Activated CD4-positive, alpha-beta T cell treated with anti-CD3 and anti-CD28 coated beads for 36 hours (primary cell): ENCODE data around the gene LYSMD3. TPM values are rescaled to one million over a fixed set of nuclear protein-coding genes. Genes with fewer than 3 reads are reported as not detected.

ENCODE experiments used
- ATAC-seq: fragments of 200-7000 bp; cut with Tn5 transposase; one replicate; pipeline ENCODE4 v1.10.0; 2021; ENCODE audit warnings: mild to moderate bottlenecking, moderate library complexity
- CTCF ChIA-PET: fragments of 350-600 bp; sonication (Branson Sonifier 250); formaldehyde crosslinking; loops from one replicate; lab custom pipeline; 2021; ENCODE audit warnings: antibody characterized with exemption; lab: Charles Lee
- POLR2A ChIA-PET: fragments of 350-600 bp; sonication (Branson Sonifier 250); formaldehyde crosslinking; loops from one replicate; lab custom pipeline; 2021; ENCODE audit warnings: antibody characterized with exemption, inconsistent platforms; lab: Charles Lee
- DNase-seq: peaks from one replicate; pipeline ENCODE4 v3.0.0-alpha.2; 2020
- H3K27ac Mint-ChIP-seq: one replicate; pipeline ENCODE4 v1.8.0; 2021; ENCODE audit warnings: mixed read lengths
- H3K27me3 Mint-ChIP-seq: one replicate; pipeline ENCODE4 v1.8.0; 2021; ENCODE audit warnings: mixed read lengths
- H3K36me3 Mint-ChIP-seq: one replicate; pipeline ENCODE4 v1.8.0; 2021; ENCODE audit warnings: low read depth, mixed read lengths
- H3K4me1 Mint-ChIP-seq: one replicate; pipeline ENCODE4 v1.8.0; 2021; ENCODE audit warnings: mixed read lengths
- H3K4me3 Mint-ChIP-seq: one replicate; pipeline ENCODE4 v1.8.0; 2021; ENCODE audit warnings: mild to moderate bottlenecking, moderate library complexity, mixed read lengths
- H3K9me3 Mint-ChIP-seq: one replicate; pipeline ENCODE4 v1.8.0; 2021; ENCODE audit warnings: low read depth, mixed read lengths
- intact Hi-C, 2 experiments: fragments of 100-400 bp; cut with DNase I in 1 of 2; cut with micrococcal nuclease in 1 of 2; formaldehyde crosslinking; loops; one replicate each; pipeline versions ENCODE4 v1.14.2 to v1.15.1; 2022 to 2024; cut with DNase I, micrococcal nuclease
- total RNA-seq, 2 experiments: library from RNA; stranded (reverse); gene quantifications; one replicate each; pipeline ENCODE4 v1.2.3, GENCODE V29; 2021

LYSMD3 gene
- total RNA-seq, 2 experiments from 2014 or later, result 11.6 to 12.5 TPM

GRCh38 chr5:90479611-90480385 lies 49.6 kb downstream of the LYSMD3 start:
- no peaks in the 10 kb centered on the region for H3K9me3 Mint-ChIP-seq
- ChIA-PET POLR2A (no interaction called here), CTCF (interaction anchor here (1.3 kb wide), 1 partner anchor 9 kb away, joined by 3 read pairs; no protein-coding TSS in a partner anchor)

GRCh38 chr5:90477621-90478215 lies 51.7 kb downstream of the LYSMD3 start:
- CTCF ChIA-PET, result interaction anchor here (1.2 to 1.8 kb wide), 3 partner anchors 9 to 12 kb away, joined by 3 to 5 read pairs (median 4); no protein-coding TSS in a partner anchor
- DNase-seq (no peak), ATAC-seq (no peak)
- H3K9me3 Mint-ChIP-seq, result no peaks in the 10 kb centered on the region
- H3K27ac Mint-ChIP-seq, result no peak overlapping the region
- peaks cover 13% of the 10 kb centered on the region for H3K36me3 Mint-ChIP-seq
- H3K4me3 Mint-ChIP-seq, result no peak overlapping the region
- POLR2A ChIA-PET, result no interaction called here
- H3K27me3 Mint-ChIP-seq, result no peaks in the 10 kb centered on the region
- intact Hi-C loops, result no loop called here
- H3K4me1 Mint-ChIP-seq, result peaks cover 21% of the 10 kb centered on the region

More at GRCh38 chr5:90479611-90480385, 49.6 kb downstream of the LYSMD3 start:
- intact Hi-C loops, result no loop called here
- H3K4me1 Mint-ChIP-seq, result peaks cover 13% of the 10 kb centered on the region
- no peak overlapping the region for H3K27ac Mint-ChIP-seq
- no peak for DNase-seq
- H3K4me3 Mint-ChIP-seq, result no peak overlapping the region
- peaks cover 8% of the 10 kb centered on the region for H3K36me3 Mint-ChIP-seq
- no peaks in the 10 kb centered on the region for H3K27me3 Mint-ChIP-seq
- no peak for ATAC-seq

GRCh38 chr5:90477073-90477472 lies 52.3 kb downstream of the LYSMD3 start:
- DNase-seq (no peak), ATAC-seq (no peak)
- CTCF ChIA-PET, result interaction anchor here (0.6 to 1.4 kb wide), 3 partner anchors 10 to 76 kb away, joined by 3 to 5 read pairs (median 4); no protein-coding TSS in a partner anchor
- intact Hi-C loops, result no loop called here
- H3K27me3 Mint-ChIP-seq, result no peaks in the 10 kb centered on the region
- peaks cover 24% of the 10 kb centered on the region for H3K4me1 Mint-ChIP-seq
- no peak overlapping the region for H3K27ac Mint-ChIP-seq
- no peak overlapping the region for H3K4me3 Mint-ChIP-seq
- H3K36me3 Mint-ChIP-seq, result peaks cover 13% of the 10 kb centered on the region
- POLR2A ChIA-PET, result no interaction called here
- no peaks in the 10 kb centered on the region for H3K9me3 Mint-ChIP-seq

GRCh38 chr5:90476391-90476790 lies 53.0 kb downstream of the LYSMD3 start:
- ATAC-seq, result no peak
- CTCF ChIA-PET, result interaction anchor here (0.6 to 1.4 kb wide), 2 partner anchors 11 to 76 kb away, joined by 4 to 5 read pairs; no protein-coding TSS in a partner anchor
- intact Hi-C loops, result no loop called here
- H3K36me3 Mint-ChIP-seq, result peaks cover 13% of the 10 kb centered on the region
- H3K9me3 Mint-ChIP-seq, result no peaks in the 10 kb centered on the region
- H3K4me3 Mint-ChIP-seq, result no peak overlapping the region
- H3K4me1 Mint-ChIP-seq, result peaks cover 29% of the 10 kb centered on the region
- POLR2A ChIA-PET, result no interaction called here
- H3K27me3 Mint-ChIP-seq, result no peaks in the 10 kb centered on the region
- DNase-seq, result no peak
- H3K27ac Mint-ChIP-seq, result no peak overlapping the region

- no peaks in the 10 kb centered on the region for H3K27me3 Mint-ChIP-seq
- CTCF ChIA-PET, result interaction anchor here (0.6 kb wide), 1 partner anchor 65 kb away, joined by 3 read pairs; no protein-coding TSS in a partner anchor
- DNase-seq, result no peak
- H3K27ac Mint-ChIP-seq, result no peak overlapping the region
- POLR2A ChIA-PET, result interaction anchor here (1.2 kb wide), 1 partner anchor 65 kb away, joined by 3 read pairs; no protein-coding TSS in a partner anchor
- peaks cover 22% of the 10 kb centered on the region for H3K36me3 Mint-ChIP-seq
- ATAC-seq, result no peak
- H3K4me3 Mint-ChIP-seq, result peak overlapping the region; percentile 95
- peaks cover 31% of the 10 kb centered on the region for H3K4me1 Mint-ChIP-seq
- no peaks in the 10 kb centered on the region for H3K9me3 Mint-ChIP-seq
- intact Hi-C loops, result no loop called here
Observed at GRCh38 chr5:90475436-90475980, 53.9 kb downstream of the LYSMD3 start.

GRCh38 chr5:90474235-90475107 lies 54.9 kb downstream of the LYSMD3 start, which contains the start of the genes MBLAC2 and POLR3G:
MBLAC2 (minus strand) TSS chr5:90474771; CDS start chr5:90474292, 479 bp downstream.
POLR3G (plus strand) TSS chr5:90474864; CDS start chr5:90485568, 10,704 bp downstream.
- POLR2A ChIA-PET, result interaction anchor here (0.8 to 1.2 kb wide), 5 partner anchors 56 to 74 kb away, joined by 3 to 5 read pairs (median 3); partner anchors contain the start of gene CETN3

GRCh38 chr5:90473396-90474234 lies 55.8 kb downstream of the LYSMD3 start:
- ChIA-PET CTCF (interaction anchor here (0.6 to 3.2 kb wide), 9 partner anchors 7 to 795 kb away, joined by 3 to 16 read pairs (median 3); partner anchors contain the start of genes CETN3 and LYSMD3), POLR2A (interaction anchor here (0.7 to 1.1 kb wide), 3 partner anchors 56 to 65 kb away, joined by 3 to 4 read pairs (median 3); partner anchors contain the start of gene CETN3)
- intact Hi-C loops, result loop anchor here (1.0 to 5.0 kb wide), 4 partner anchors 33 to 909 kb away; partner anchors contain the start of genes CETN3 (in 2 of the 2), LYSMD3 (in 2 of the 2) and ARRDC3 (in 1 of the 2)
- peak; percentile 54 for DNase-seq
- peak; percentile 4 for ATAC-seq
- Mint-ChIP-seq H3K4me3 (peak overlapping the region; percentile 95), H3K4me1 (peaks cover 36% of the 10 kb centered on the region), H3K36me3 (peaks cover 39% of the 10 kb centered on the region), H3K27me3 (no peaks in the 10 kb centered on the region), H3K9me3 (peaks cover 13% of the 10 kb centered on the region), H3K27ac (peak overlapping the region; percentile 89)

More at GRCh38 chr5:90474235-90475107, 54.9 kb downstream of the LYSMD3 start, which contains the start of the genes MBLAC2 and POLR3G:
- Mint-ChIP-seq H3K9me3 (peaks cover 7% of the 10 kb centered on the region), H3K36me3 (peaks cover 31% of the 10 kb centered on the region), H3K27ac (peak within 1 kb of the TSS; percentile 89), H3K4me1 (peaks cover 36% of the 10 kb centered on the region), H3K4me3 (peak within 1 kb of the TSS; percentile 95), H3K27me3 (no peaks in the 10 kb centered on the region)
- intact Hi-C loops, result loop anchor here (1.0 to 5.0 kb wide), 4 partner anchors 34 to 908 kb away; partner anchors contain the start of genes CETN3 (in 2 of the 2), LYSMD3 (in 2 of the 2) and ARRDC3 (in 1 of the 2)
- CTCF ChIA-PET, result interaction anchor here (0.6 to 3.2 kb wide), 7 partner anchors 8 to 1561 kb away, joined by 3 to 16 read pairs (median 3); partner anchors contain the start of gene CETN3
- ATAC-seq (peak; percentile 91), DNase-seq (peak; percentile 97)

GRCh38 chr5:90472783-90473395 lies 56.5 kb downstream of the LYSMD3 start:
- Mint-ChIP-seq H3K4me3 (peak overlapping the region; percentile 95), H3K27ac (peak overlapping the region; percentile 89), H3K4me1 (peaks cover 36% of the 10 kb centered on the region), H3K27me3 (no peaks in the 10 kb centered on the region), H3K36me3 (peaks cover 42% of the 10 kb centered on the region), H3K9me3 (peaks cover 19% of the 10 kb centered on the region)
- ChIA-PET POLR2A (interaction anchor here (0.7 kb wide), 1 partner anchor 63 kb away, joined by 3 read pairs; the partner anchor contains the start of gene CETN3), CTCF (interaction anchor here (1.0 to 3.2 kb wide), 7 partner anchors 10 to 67 kb away, joined by 3 to 16 read pairs (median 3); partner anchors contain the start of genes CETN3 and LYSMD3)
- ATAC-seq (no peak), DNase-seq (no peak)
- intact Hi-C loops, result loop anchor here in 1 of 2 experiments (5.0 kb wide), 1 partner anchor 909 kb away; the partner anchor contains the start of gene ARRDC3
